Naive thymus-derived CD4-positive, alpha-beta T cell (primary cell): Measurements from ENCODE around the gene PEX14. TPM values are rescaled to one million over a fixed set of nuclear protein-coding genes. Genes with fewer than 3 reads are reported as not detected.

Experiments
- ATAC-seq: fragments of 150-1000 bp; cut with Tn5 transposase; 2 replicates; pipeline ENCODE4 v1.10.0; 2021; ENCODE audit warnings: mild to moderate bottlenecking, moderate library complexity
- CTCF ChIA-PET: fragments of 350-600 bp; sonication (Branson Sonifier 250); formaldehyde crosslinking; loops from one replicate; lab custom pipeline; 2021; ENCODE audit warnings: antibody characterized with exemption; lab: Charles Lee
- POLR2A ChIA-PET: fragments of 350-600 bp; sonication (Branson Sonifier 250); formaldehyde crosslinking; loops from one replicate; lab custom pipeline; 2021; ENCODE audit warnings: antibody characterized with exemption, inconsistent platforms; lab: Charles Lee
- DNase-seq, 9 donors: peaks; one replicate each; pipeline versions ENCODE4 v3.0.0 to v3.0.0-alpha.2; 2020 to 2022; ENCODE audit warnings: mixed read lengths in 1 of 9
- H3K27ac ChIP-seq: one replicate; pipeline ENCODE4 v1.7.0; 2013; ENCODE audit warnings: mild to moderate bottlenecking, low read depth, low read length, moderate library complexity
- H3K27me3 ChIP-seq, 2 donors: one replicate each; pipeline ENCODE4 v1.7.0; 2013; ENCODE audit warnings: low read length in 2 of 2, mild to moderate bottlenecking in 2 of 2, moderate library complexity in 2 of 2; ENCODE audit not compliant: control insufficient read depth in 2 of 2, insufficient read depth in 2 of 2
- H3K36me3 ChIP-seq, 3 experiments: 1 replicate in 2 of 3; 2 replicates in 1 of 3; pipeline ENCODE4 v1.7.0; 2013; ENCODE audit warnings: low read length in 3 of 3, mild to moderate bottlenecking in 3 of 3, moderate library complexity in 1 of 3; ENCODE audit not compliant: insufficient read depth in 3 of 3, control insufficient read depth in 2 of 3
- H3K4me1 ChIP-seq, 2 donors: one replicate each; pipeline ENCODE4 v1.7.0; 2013; ENCODE audit warnings: low read length in 2 of 2, mild to moderate bottlenecking in 2 of 2, moderate library complexity in 1 of 2; ENCODE audit not compliant: control insufficient read depth in 2 of 2, insufficient read depth in 2 of 2
- H3K4me3 ChIP-seq: 2 replicates; pipeline ENCODE4 v1.7.0; 2013; ENCODE audit warnings: mild to moderate bottlenecking, low read length
- H3K9me3 ChIP-seq, 3 experiments: 1 replicate in 2 of 3; 2 replicates in 1 of 3; pipeline ENCODE4 v1.7.0; 2013; ENCODE audit warnings: low read length in 3 of 3; ENCODE audit not compliant: control insufficient read depth in 2 of 3
- H3K27ac Mint-ChIP-seq, 9 donors: one replicate each; pipeline ENCODE4 v1.8.0; 2020 to 2022; ENCODE audit warnings: mixed read lengths in 9 of 9, mild to moderate bottlenecking in 8 of 9, moderate library complexity in 5 of 9, inconsistent platforms in 2 of 9
- H3K27me3 Mint-ChIP-seq, 5 donors: one replicate each; pipeline ENCODE4 v1.8.0; 2021 to 2022; ENCODE audit warnings: mixed read lengths in 5 of 5, mild to moderate bottlenecking in 1 of 5
- H3K36me3 Mint-ChIP-seq, 5 donors: one replicate each; pipeline ENCODE4 v1.8.0; 2020 to 2022; ENCODE audit warnings: mixed read lengths in 5 of 5, mild to moderate bottlenecking in 3 of 5, inconsistent platforms in 1 of 5
- H3K4me1 Mint-ChIP-seq, 7 donors: one replicate each; pipeline ENCODE4 v1.8.0; 2020 to 2022; ENCODE audit warnings: mixed read lengths in 7 of 7, mild to moderate bottlenecking in 3 of 7, inconsistent platforms in 1 of 7
- H3K4me3 Mint-ChIP-seq, 10 donors: one replicate each; pipeline ENCODE4 v1.8.0; 2020 to 2022; ENCODE audit warnings: mild to moderate bottlenecking in 10 of 10, mixed read lengths in 10 of 10, moderate library complexity in 6 of 10, inconsistent platforms in 2 of 10
- H3K9me3 Mint-ChIP-seq, 11 donors: one replicate each; pipeline ENCODE4 v1.8.0; 2020 to 2022; ENCODE audit warnings: mixed read lengths in 11 of 11, mild to moderate bottlenecking in 4 of 11, inconsistent platforms in 1 of 11, moderate library complexity in 1 of 11
- intact Hi-C, 2 donors: fragments of 100-400 bp; cut with micrococcal nuclease; formaldehyde crosslinking; loops; one replicate each; pipeline ENCODE4 v1.15.1; 2023
- polyA plus RNA-seq, 2 donors: library from polyadenylated mRNA; unstranded; fragments of 300-500 nt; fragmentation: Illumina TruSeq; gene quantifications; one replicate each; pipeline ENCODE4 v1.2.3, GENCODE V29; 2021
- total RNA-seq, 6 experiments: library from RNA in 5 of 6; stranded (reverse) in 5 of 6; gene quantifications; 1 replicate in 5 of 6; 2 replicates in 1 of 6; pipeline ENCODE4 v1.2.3 and lab custom pipeline; 2021 to 2026

Gene PEX14
- total and polyA plus RNA-seq, 7 experiments from 2014 or later = 3.6 to 27.8 (median 21.3) TPM

GRCh38 chr1:10644307-10645128, 169.8 kb downstream of the PEX14 start:
- Mint-ChIP-seq H3K9me3 (peaks cover 0 to 1% (median 0%) of the 10 kb centered on the region in 11 donors), H3K36me3 (peaks cover 0 to 3% (median 0%) of the 10 kb centered on the region in 5 donors), H3K27ac (no peak overlapping the region), H3K4me3 (no peak overlapping the region), H3K4me1 (peaks cover 0 to 2% (median 0%) of the 10 kb centered on the region in 7 donors), H3K27me3 (peaks cover 0 to under 1% (median 0%) of the 10 kb centered on the region in 5 donors)
- H3K4me3 ChIP-seq = no peak overlapping the region
- H3K27me3 ChIP-seq = no peaks in the 10 kb centered on the region
- H3K4me1 ChIP-seq = no peaks in the 10 kb centered on the region
- intact Hi-C loops = no loop called here
- DNase-seq (no peak), ATAC-seq (no peak)
- ChIA-PET CTCF (no interaction called here), POLR2A (no interaction called here)
- no peak overlapping the region for H3K27ac ChIP-seq
- no peaks in the 10 kb centered on the region for H3K9me3 ChIP-seq
- peaks cover 0 to 4% (median 0%) of the 10 kb centered on the region in 3 experiments for H3K36me3 ChIP-seq

GRCh38 chr1:10646347-10646861, 171.7 kb downstream of the PEX14 start:
- H3K27me3 Mint-ChIP-seq = no peaks in the 10 kb centered on the region
- Histone ChIP-seq H3K27ac (no peak overlapping the region), H3K4me3 (no peak overlapping the region), H3K4me1 (no peaks in the 10 kb centered on the region), H3K36me3 (peaks cover 0 to 4% (median 0%) of the 10 kb centered on the region in 3 experiments), H3K9me3 (no peaks in the 10 kb centered on the region), H3K27me3 (no peaks in the 10 kb centered on the region)
- ATAC-seq (no peak), DNase-seq (no peak)
- CTCF ChIA-PET = no interaction called here
- intact Hi-C loops = no loop called here
- peaks cover 0 to 1% (median 0%) of the 10 kb centered on the region in 11 donors for H3K9me3 Mint-ChIP-seq
- POLR2A ChIA-PET = no interaction called here
- peaks cover 0 to 2% (median 0%) of the 10 kb centered on the region in 7 donors for H3K4me1 Mint-ChIP-seq
- H3K4me3 Mint-ChIP-seq = no peak overlapping the region
- peaks cover 0 to 3% (median 0%) of the 10 kb centered on the region in 5 donors for H3K36me3 Mint-ChIP-seq
- no peak overlapping the region for H3K27ac Mint-ChIP-seq

GRCh38 chr1:10647414-10648170, 172.8 kb downstream of the PEX14 start:
- H3K27me3 ChIP-seq = no peaks in the 10 kb centered on the region
- intact Hi-C loops = no loop called here
- Mint-ChIP-seq H3K4me3 (no peak overlapping the region), H3K36me3 (peaks cover 0 to 3% (median 0%) of the 10 kb centered on the region in 5 donors), H3K27ac (no peak overlapping the region), H3K4me1 (no peaks in the 10 kb centered on the region), H3K27me3 (no peaks in the 10 kb centered on the region), H3K9me3 (no peaks in the 10 kb centered on the region)
- CTCF ChIA-PET = no interaction called here
- H3K4me3 ChIP-seq = no peak overlapping the region
- peaks cover 0 to 4% (median 0%) of the 10 kb centered on the region in 3 experiments for H3K36me3 ChIP-seq
- no peak for ATAC-seq
- no peak for DNase-seq
- POLR2A ChIA-PET = no interaction called here
- H3K4me1 ChIP-seq = no peaks in the 10 kb centered on the region
- no peaks in the 10 kb centered on the region for H3K9me3 ChIP-seq
- no peak overlapping the region for H3K27ac ChIP-seq

DNA sequence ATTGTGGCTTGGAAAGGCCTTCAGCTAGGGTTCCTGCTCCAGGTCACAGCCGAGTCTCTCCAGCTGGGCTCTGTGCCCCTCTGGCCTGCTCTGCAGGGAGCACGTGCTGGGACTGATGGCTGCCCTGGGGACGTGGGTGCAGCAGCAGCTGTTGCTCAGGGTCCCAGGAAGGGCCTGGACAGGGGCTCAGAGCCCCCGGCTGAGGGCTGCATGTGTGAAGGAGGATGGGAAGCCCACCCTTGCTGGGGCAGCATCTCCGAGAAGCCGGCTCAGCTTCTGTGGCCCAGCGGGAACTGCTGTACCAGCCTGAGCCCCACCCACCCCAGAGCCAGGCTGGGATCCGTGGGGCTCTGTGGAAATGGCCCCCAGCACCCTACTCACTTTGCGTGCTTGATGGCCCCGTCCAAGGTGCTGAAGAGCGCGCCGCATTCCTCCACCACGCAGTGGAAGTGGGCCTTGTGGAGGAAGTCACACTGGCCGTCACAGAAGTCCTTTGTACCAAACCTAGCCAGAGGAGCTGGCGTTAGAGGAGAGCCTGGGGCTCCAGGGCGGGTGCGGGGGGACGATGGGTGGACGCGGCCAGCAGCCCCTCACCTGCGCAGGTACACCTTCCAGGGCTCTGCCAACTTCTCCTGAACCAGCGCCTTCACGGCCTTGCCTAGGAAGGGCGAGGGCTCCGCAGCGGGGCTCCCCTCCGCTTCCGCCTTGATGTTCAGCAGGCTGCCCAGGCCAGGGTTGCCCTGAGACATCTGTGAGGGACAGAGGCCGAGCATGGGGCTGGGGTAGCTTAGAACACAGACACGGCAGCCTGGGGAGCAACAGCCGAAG, 174.2 kb downstream of the PEX14 start:
- intact Hi-C loops = no loop called here
- H3K27me3 Mint-ChIP-seq = no peaks in the 10 kb centered on the region
- H3K36me3 Mint-ChIP-seq = peaks cover 0 to 6% (median 0%) of the 10 kb centered on the region in 5 donors
- Histone ChIP-seq H3K9me3 (no peaks in the 10 kb centered on the region), H3K4me1 (no peaks in the 10 kb centered on the region), H3K4me3 (no peak overlapping the region), H3K36me3 (peaks cover 0 to 14% (median 0%) of the 10 kb centered on the region in 3 experiments), H3K27ac (no peak overlapping the region), H3K27me3 (no peaks in the 10 kb centered on the region)
- H3K4me1 Mint-ChIP-seq = no peaks in the 10 kb centered on the region
- ChIA-PET POLR2A (no interaction called here), CTCF (no interaction called here)
- H3K9me3 Mint-ChIP-seq = no peaks in the 10 kb centered on the region
- H3K4me3 Mint-ChIP-seq = no peak overlapping the region
- no peak overlapping the region for H3K27ac Mint-ChIP-seq
- DNase-seq = no peak
- ATAC-seq = no peak

DNA sequence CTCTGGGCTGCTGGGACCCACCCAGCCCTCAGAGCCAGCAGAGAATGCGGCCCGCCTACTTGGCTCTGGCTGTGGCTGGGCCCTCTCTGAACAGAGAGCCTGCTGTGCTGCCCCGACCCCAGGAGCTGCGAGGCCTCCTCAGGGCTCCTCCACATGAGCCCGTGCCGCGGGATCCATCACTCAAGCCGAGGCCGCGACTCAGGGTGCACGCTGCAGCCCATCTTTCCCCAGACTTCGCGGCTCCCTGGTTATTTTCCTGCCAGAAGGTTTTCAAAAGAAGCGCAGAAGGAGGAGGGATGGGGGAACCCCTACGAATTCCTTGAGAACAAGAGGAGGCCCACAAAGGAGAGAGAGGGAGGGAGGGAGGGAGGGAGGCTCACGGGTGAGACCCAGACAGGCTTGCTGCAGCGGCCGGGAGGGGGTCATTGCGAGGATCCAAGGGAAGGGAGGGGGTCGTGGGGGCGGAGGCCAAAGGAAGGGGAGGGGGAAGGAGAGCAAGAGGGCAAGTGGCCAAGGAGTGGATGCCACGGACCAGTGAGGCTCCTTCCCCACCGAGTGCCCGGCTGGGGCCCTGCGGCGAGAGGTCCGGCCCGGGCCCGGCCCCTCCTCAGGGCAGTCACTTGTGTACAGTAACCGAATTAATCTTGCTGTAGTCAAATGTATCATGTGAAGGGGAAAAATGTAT, 174.9 kb downstream of the PEX14 start:
- Mint-ChIP-seq H3K4me3 (no peak overlapping the region), H3K27me3 (no peaks in the 10 kb centered on the region), H3K36me3 (peaks cover 0 to 9% (median 0%) of the 10 kb centered on the region in 5 donors), H3K27ac (no peak overlapping the region), H3K9me3 (no peaks in the 10 kb centered on the region), H3K4me1 (no peaks in the 10 kb centered on the region)
- no peaks in the 10 kb centered on the region for H3K9me3 ChIP-seq
- POLR2A ChIA-PET = no interaction called here
- H3K36me3 ChIP-seq = peaks cover 0 to 16% (median 0%) of the 10 kb centered on the region in 3 experiments
- H3K27ac ChIP-seq = no peak overlapping the region
- CTCF ChIA-PET = no interaction called here
- DNase-seq = no peak
- intact Hi-C loops = no loop called here
- no peaks in the 10 kb centered on the region for H3K27me3 ChIP-seq
- ATAC-seq = no peak
- H3K4me3 ChIP-seq = no peak overlapping the region
- H3K4me1 ChIP-seq = no peaks in the 10 kb centered on the region
